H9 (cell line): ENCODE data around the gene P3H3. TPM values are rescaled to one million over a fixed set of nuclear protein-coding genes. Genes with fewer than 3 reads are reported as not detected.

Experiments
- DNase-seq: peaks from one replicate; pipeline ENCODE4 v3.0.0-alpha.2; 2017
- H2AFZ ChIP-seq: one replicate; pipeline ENCODE4 v1.6.1; 2013; ENCODE audit warnings: mild to moderate bottlenecking, low read length, control low read depth, moderate library complexity
- H2AK5ac ChIP-seq: 2 replicates; pipeline ENCODE4 v1.6.1; 2013; ENCODE audit warnings: low read length, control low read depth, mixed read lengths; ENCODE audit not compliant: insufficient read length
- H2BK120ac ChIP-seq: one replicate; pipeline ENCODE4 v1.6.1; 2013; ENCODE audit warnings: low read depth, mild to moderate bottlenecking, low read length, control low read depth, inconsistent platforms; ENCODE audit not compliant: poor library complexity, severe bottlenecking
- H2BK12ac ChIP-seq: 2 replicates; pipeline ENCODE4 v1.6.1; 2013; ENCODE audit warnings: low read length, control low read depth, mixed read lengths, low read depth; ENCODE audit not compliant: insufficient read length
- H2BK15ac ChIP-seq: 2 replicates; pipeline ENCODE4 v1.6.1; 2013; ENCODE audit warnings: low read depth, low read length, control low read depth
- H2BK20ac ChIP-seq: one replicate; pipeline ENCODE4 v1.6.1; 2013; ENCODE audit warnings: low read depth, mild to moderate bottlenecking, low read length, control low read depth, inconsistent platforms; ENCODE audit not compliant: poor library complexity, severe bottlenecking
- H2BK5ac ChIP-seq: 2 replicates; pipeline ENCODE4 v1.6.1; 2013; ENCODE audit warnings: low read length, control low read depth, mixed read lengths; ENCODE audit not compliant: insufficient read length
- H3K14ac ChIP-seq: 2 replicates; pipeline ENCODE4 v1.6.1; 2013; ENCODE audit warnings: low read length, control low read depth; ENCODE audit not compliant: insufficient read depth
- H3K18ac ChIP-seq: 2 replicates; pipeline ENCODE4 v1.6.1; 2013; ENCODE audit warnings: low read depth, mild to moderate bottlenecking, mixed read lengths, low read length, control low read depth; ENCODE audit not compliant: insufficient read length
- H3K23ac ChIP-seq: 2 replicates; pipeline ENCODE4 v1.6.1; 2013; ENCODE audit warnings: low read length, control low read depth, mixed read lengths, low read depth; ENCODE audit not compliant: insufficient read length
- H3K23me2 ChIP-seq: 2 replicates; pipeline ENCODE4 v1.6.1; 2013; ENCODE audit warnings: low read depth, mild to moderate bottlenecking, mixed read lengths, low read length, control low read depth; ENCODE audit not compliant: insufficient read length, poor library complexity, severe bottlenecking
- H3K27ac ChIP-seq: 2 replicates; pipeline ENCODE4 v1.5.1; 2013; ENCODE audit warnings: low read length, control low read depth, mixed read lengths, low read depth; ENCODE audit not compliant: insufficient read length
- H3K27me3 ChIP-seq: 2 replicates; pipeline ENCODE4 v1.6.1; 2013; ENCODE audit warnings: low read length, control low read depth, inconsistent platforms; ENCODE audit not compliant: insufficient read depth
- H3K4ac ChIP-seq: 2 replicates; pipeline ENCODE4 v1.6.1; 2013; ENCODE audit warnings: low read depth, mild to moderate bottlenecking, control low read depth, inconsistent platforms, low read length, moderate library complexity
- H3K4me1 ChIP-seq: 2 replicates; pipeline ENCODE4 v1.6.1; 2013; ENCODE audit warnings: low read length, control low read depth, inconsistent platforms; ENCODE audit not compliant: insufficient read depth
- H3K4me2 ChIP-seq: 2 replicates; pipeline ENCODE4 v1.6.1; 2013; ENCODE audit warnings: low read length, control low read depth, mixed read lengths; ENCODE audit not compliant: insufficient read length, insufficient read depth
- H3K56ac ChIP-seq: 2 replicates; pipeline ENCODE4 v1.6.1; 2013; ENCODE audit warnings: low read depth, mild to moderate bottlenecking, mixed read lengths, low read length, control low read depth; ENCODE audit not compliant: insufficient read length
- H3K79me1 ChIP-seq: 2 replicates; pipeline ENCODE4 v1.6.1; 2013; ENCODE audit warnings: low read depth, mild to moderate bottlenecking, moderate library complexity, low read length, control low read depth, inconsistent platforms; ENCODE audit not compliant: insufficient read depth, poor library complexity, severe bottlenecking
- H3K79me2 ChIP-seq: 2 replicates; pipeline ENCODE4 v1.6.1; 2013; ENCODE audit warnings: low read length, control low read depth, inconsistent platforms; ENCODE audit not compliant: insufficient read depth
- H3K9ac ChIP-seq: 2 replicates; pipeline ENCODE4 v1.6.1; 2013; ENCODE audit warnings: low read length, control low read depth, mixed read lengths; ENCODE audit not compliant: insufficient read length; ENCODE audit errors: extremely low read depth
- H3K9me3 ChIP-seq: one replicate; pipeline ENCODE4 v1.6.1; 2013; ENCODE audit warnings: low read depth, low read length, inconsistent platforms; ENCODE audit not compliant: control insufficient read depth
- H3T11ph ChIP-seq: one replicate; pipeline ENCODE4 v1.6.1; 2013; ENCODE audit warnings: mild to moderate bottlenecking, low read length, control low read depth, inconsistent platforms
- H4K20me1 ChIP-seq: one replicate; pipeline ENCODE4 v1.6.1; 2013; ENCODE audit not compliant: control insufficient read depth, insufficient read length, insufficient read depth
- H4K5ac ChIP-seq: 2 replicates; pipeline ENCODE4 v1.6.1; 2013; ENCODE audit warnings: low read depth, mild to moderate bottlenecking, mixed read lengths, low read length, control low read depth; ENCODE audit not compliant: insufficient read length
- H4K8ac ChIP-seq: replicated peaks from 2 replicates; pipeline ENCODE4 v1.6.1; 2013; ENCODE audit warnings: low read length, control low read depth, mixed read lengths, low read depth; ENCODE audit not compliant: insufficient read length
- H4K91ac ChIP-seq: 2 replicates; pipeline ENCODE4 v1.6.1; 2013; ENCODE audit warnings: low read depth, mild to moderate bottlenecking, moderate library complexity, mixed read lengths, low read length, control low read depth; ENCODE audit not compliant: insufficient read length
- H3K27ac Mint-ChIP-seq, 3 experiments: 2 replicates in 2 of 3; 3 replicates in 1 of 3; pipeline ENCODE4 v1.8.0; 2020 to 2021; ENCODE audit warnings: mixed read lengths in 3 of 3, mild to moderate bottlenecking in 1 of 3, moderate library complexity in 1 of 3
- H3K27me3 Mint-ChIP-seq: 2 replicates; pipeline ENCODE4 v1.8.0; 2021; ENCODE audit warnings: low read depth, mild to moderate bottlenecking, moderate library complexity, mixed read lengths
- H3K36me3 Mint-ChIP-seq, 3 experiments: 2 replicates in 2 of 3; 3 replicates in 1 of 3; pipeline ENCODE4 v1.8.0; 2020 to 2021; ENCODE audit warnings: low read depth in 3 of 3, mixed read lengths in 3 of 3; ENCODE audit not compliant: insufficient read depth in 1 of 3
- H3K4me1 Mint-ChIP-seq, 2 experiments: 2 replicates each; pipeline ENCODE4 v1.8.0; 2020; ENCODE audit warnings: mixed read lengths in 2 of 2
- H3K4me3 Mint-ChIP-seq, 2 experiments: 2 replicates in 1 of 2; 3 replicates in 1 of 2; pipeline ENCODE4 v1.8.0; 2020 to 2021; ENCODE audit warnings: mild to moderate bottlenecking in 2 of 2, mixed read lengths in 2 of 2, moderate library complexity in 1 of 2
- H3K9me3 Mint-ChIP-seq, 2 experiments: 2 replicates in 1 of 2; 3 replicates in 1 of 2; pipeline ENCODE4 v1.8.0; 2020; ENCODE audit warnings: mild to moderate bottlenecking in 2 of 2, mixed read lengths in 2 of 2, moderate library complexity in 1 of 2
- WGBS: extraction: QIAGEN DNeasy Blood & Tissue Kit; methylation state at CpG from one replicate; pipeline ENCODE4 v1.1.7; 2013; ENCODE audit warnings: missing lambda C conversion rate, low lambda C conversion rate, mixed read lengths; ENCODE audit not compliant: insufficient read length; ENCODE audit errors: extremely low coverage; 5-methylcytosine and 5-hydroxymethylcytosine counted together
- total RNA-seq: library from RNA; stranded (reverse); gene quantifications from 2 replicates; pipeline ENCODE4 v1.2.1, GENCODE V29; 2021
- TF ChIP-seq, protein P1 (sequence below): fragments of 200-600 bp; sonication (generic); conservative IDR thresholded peaks from 3 replicates; pipeline ENCODE4 v1.8.0; 2021; ENCODE audit warnings: antibody characterized with exemption, mild to moderate bottlenecking

P3H3 gene
- total RNA-seq, 1 experiment from 2014 or later: 55.0 TPM

- DNase-seq: no peak
- Histone ChIP-seq H3K23ac (no peak overlapping the region), H2BK20ac (no peak overlapping the region), H3K9me3 (no peaks in the 10 kb centered on the region), H3K27me3 (no peaks in the 10 kb centered on the region), H4K5ac (no peak overlapping the region), H3K4me2 (no peak overlapping the region), H4K8ac (no peak overlapping the region), H3K9ac (no peak overlapping the region), H2AK5ac (no peak overlapping the region), H3K18ac (no peak overlapping the region), H2BK120ac (no peak overlapping the region), H3K23me2 (no peaks in the 10 kb centered on the region), H3K4ac (no peak overlapping the region), H2AFZ (no peak overlapping the region), H3K79me1 (no peaks in the 10 kb centered on the region), H4K20me1 (no peaks in the 10 kb centered on the region), H3K27ac (no peak overlapping the region), H3K4me1 (no peaks in the 10 kb centered on the region), H2BK12ac (no peak overlapping the region), H2BK15ac (no peak overlapping the region), H3K56ac (no peak overlapping the region), H3T11ph (no peak overlapping the region), H3K79me2 (no peaks in the 10 kb centered on the region), H3K14ac (no peak overlapping the region), H4K91ac (no peak overlapping the region), H2BK5ac (no peak overlapping the region)
- TF ChIP-seq, protein P1, sequence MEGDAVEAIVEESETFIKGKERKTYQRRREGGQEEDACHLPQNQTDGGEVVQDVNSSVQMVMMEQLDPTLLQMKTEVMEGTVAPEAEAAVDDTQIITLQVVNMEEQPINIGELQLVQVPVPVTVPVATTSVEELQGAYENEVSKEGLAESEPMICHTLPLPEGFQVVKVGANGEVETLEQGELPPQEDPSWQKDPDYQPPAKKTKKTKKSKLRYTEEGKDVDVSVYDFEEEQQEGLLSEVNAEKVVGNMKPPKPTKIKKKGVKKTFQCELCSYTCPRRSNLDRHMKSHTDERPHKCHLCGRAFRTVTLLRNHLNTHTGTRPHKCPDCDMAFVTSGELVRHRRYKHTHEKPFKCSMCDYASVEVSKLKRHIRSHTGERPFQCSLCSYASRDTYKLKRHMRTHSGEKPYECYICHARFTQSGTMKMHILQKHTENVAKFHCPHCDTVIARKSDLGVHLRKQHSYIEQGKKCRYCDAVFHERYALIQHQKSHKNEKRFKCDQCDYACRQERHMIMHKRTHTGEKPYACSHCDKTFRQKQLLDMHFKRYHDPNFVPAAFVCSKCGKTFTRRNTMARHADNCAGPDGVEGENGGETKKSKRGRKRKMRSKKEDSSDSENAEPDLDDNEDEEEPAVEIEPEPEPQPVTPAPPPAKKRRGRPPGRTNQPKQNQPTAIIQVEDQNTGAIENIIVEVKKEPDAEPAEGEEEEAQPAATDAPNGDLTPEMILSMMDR: no peak
- H3K36me3 Mint-ChIP-seq: peaks cover 56 to 94% (median 92%) of the 10 kb centered on the region in 3 experiments; a peak in 6 of 7 replicates
- no peak overlapping the region for H3K4me3 Mint-ChIP-seq
- no peaks in the 10 kb centered on the region for H3K9me3 Mint-ChIP-seq
- peaks cover 6 to 7% of the 10 kb centered on the region in 2 experiments for H3K4me1 Mint-ChIP-seq
- H3K27me3 Mint-ChIP-seq: no peaks in the 10 kb centered on the region
- H3K27ac Mint-ChIP-seq: peak overlapping the region in 1 of 3 experiments; percentile 41; a peak in 1 of 7 replicates
- no CpG with 5 or more reads among the region's 7 CpGs for WGBS
These were observed 32.7 kb downstream of the P3H3 start for GRCh38 chr12:6860942-6861341.
